Articular chondrocyte of knee joint (primary cell): ENCODE results near the gene PPP1R12B. TPM values are rescaled to one million over a fixed set of nuclear protein-coding genes. Genes with fewer than 3 reads are reported as not detected.

Experiments used
- small RNA-seq: library from RNA; depleted of rRNA; stranded (forward); fragments of <200 nt; gene quantifications from one replicate; pipeline ENCODE3, GENCODE V24; 2012
- total RNA-seq: library from RNA; depleted of rRNA; stranded (reverse); fragments of >200 nt; gene quantifications from 2 replicates; pipeline ENCODE4 v1.2.3, GENCODE V29; 2012

The PPP1R12B gene, protein sequence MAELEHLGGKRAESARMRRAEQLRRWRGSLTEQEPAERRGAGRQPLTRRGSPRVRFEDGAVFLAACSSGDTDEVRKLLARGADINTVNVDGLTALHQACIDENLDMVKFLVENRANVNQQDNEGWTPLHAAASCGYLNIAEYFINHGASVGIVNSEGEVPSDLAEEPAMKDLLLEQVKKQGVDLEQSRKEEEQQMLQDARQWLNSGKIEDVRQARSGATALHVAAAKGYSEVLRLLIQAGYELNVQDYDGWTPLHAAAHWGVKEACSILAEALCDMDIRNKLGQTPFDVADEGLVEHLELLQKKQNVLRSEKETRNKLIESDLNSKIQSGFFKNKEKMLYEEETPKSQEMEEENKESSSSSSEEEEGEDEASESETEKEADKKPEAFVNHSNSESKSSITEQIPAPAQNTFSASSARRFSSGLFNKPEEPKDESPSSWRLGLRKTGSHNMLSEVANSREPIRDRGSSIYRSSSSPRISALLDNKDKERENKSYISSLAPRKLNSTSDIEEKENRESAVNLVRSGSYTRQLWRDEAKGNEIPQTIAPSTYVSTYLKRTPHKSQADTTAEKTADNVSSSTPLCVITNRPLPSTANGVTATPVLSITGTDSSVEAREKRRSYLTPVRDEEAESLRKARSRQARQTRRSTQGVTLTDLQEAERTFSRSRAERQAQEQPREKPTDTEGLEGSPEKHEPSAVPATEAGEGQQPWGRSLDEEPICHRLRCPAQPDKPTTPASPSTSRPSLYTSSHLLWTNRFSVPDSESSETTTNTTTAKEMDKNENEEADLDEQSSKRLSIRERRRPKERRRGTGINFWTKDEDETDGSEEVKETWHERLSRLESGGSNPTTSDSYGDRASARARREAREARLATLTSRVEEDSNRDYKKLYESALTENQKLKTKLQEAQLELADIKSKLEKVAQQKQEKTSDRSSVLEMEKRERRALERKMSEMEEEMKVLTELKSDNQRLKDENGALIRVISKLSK
- 58.9 and 75.5 TPM in 2 replicates for total RNA-seq

DNA sequence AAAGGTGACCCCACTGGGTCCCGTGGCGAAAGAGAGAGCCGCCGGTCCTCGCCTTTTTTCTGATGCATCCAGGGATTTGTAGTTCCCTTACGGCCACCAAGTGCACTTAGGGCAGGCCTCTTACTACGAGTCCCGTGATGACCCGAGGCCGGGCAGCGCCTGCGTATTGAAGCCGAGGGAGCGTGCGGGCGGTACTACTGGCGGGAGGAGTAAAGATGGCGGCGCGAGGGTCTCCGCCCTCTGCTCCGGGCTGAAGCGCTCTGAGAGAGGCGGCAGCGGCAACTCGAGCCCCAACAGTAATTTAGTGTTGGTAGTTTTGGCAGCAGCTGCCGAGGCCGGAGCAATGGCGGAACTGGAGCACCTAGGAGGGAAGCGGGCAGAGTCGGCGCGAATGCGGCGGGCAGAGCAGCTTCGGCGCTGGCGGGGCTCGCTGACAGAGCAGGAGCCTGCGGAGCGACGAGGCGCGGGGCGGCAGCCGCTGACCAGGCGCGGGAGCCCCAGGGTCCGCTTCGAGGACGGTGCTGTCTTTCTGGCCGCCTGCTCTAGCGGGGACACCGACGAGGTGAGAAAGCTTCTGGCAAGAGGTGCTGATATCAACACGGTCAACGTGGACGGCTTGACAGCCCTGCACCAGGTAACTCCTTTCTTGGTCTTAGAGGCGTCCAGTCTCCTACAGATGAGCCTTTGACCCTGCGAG lies at the start of gene PPP1R12B:
PPP1R12B (plus strand) TSS at position 191 of the 697 bp plus-strand sequence; CDS start at position 344, 153 bp downstream.

Small RNA genes within 50 kb of the gene (small RNA-seq; reads per million reads assigned to genes)
- gene AC099336.2 (not detected), gene RF00156 (not detected), gene RNU6-89P (not detected)

Other genes starting within 250 kb of the PPP1R12B start
- under 0.01 TPM in 1 of 2 replicates, not detected in the other for gene GPR37L1, start 225.8 kb upstream of the PPP1R12B start, total RNA-seq
- gene ARL8A, start 204.0 kb upstream of the PPP1R12B start, total RNA-seq: 15.9 and 16.1 TPM in 2 replicates
- gene PTPN7, start 188.1 kb upstream of the PPP1R12B start, total RNA-seq: not detected in 2 replicates
- under 0.01 TPM in 1 of 2 replicates, not detected in the other for gene LGR6, start 154.9 kb upstream of the PPP1R12B start, total RNA-seq
- gene UBE2T, start 6.8 kb upstream of the PPP1R12B start, total RNA-seq: 11.4 and 19.5 TPM in 2 replicates